ENCODE data around the gene COG4. TPM values are rescaled to one million over a fixed set of nuclear protein-coding genes. Genes with fewer than 3 reads are reported as not detected.

The COG4 gene
- polyA plus RNA-seq, 2 of the 4 experiments (the other 2 are of a cell fraction): 42.7 to 48.2 TPM

DNA sequence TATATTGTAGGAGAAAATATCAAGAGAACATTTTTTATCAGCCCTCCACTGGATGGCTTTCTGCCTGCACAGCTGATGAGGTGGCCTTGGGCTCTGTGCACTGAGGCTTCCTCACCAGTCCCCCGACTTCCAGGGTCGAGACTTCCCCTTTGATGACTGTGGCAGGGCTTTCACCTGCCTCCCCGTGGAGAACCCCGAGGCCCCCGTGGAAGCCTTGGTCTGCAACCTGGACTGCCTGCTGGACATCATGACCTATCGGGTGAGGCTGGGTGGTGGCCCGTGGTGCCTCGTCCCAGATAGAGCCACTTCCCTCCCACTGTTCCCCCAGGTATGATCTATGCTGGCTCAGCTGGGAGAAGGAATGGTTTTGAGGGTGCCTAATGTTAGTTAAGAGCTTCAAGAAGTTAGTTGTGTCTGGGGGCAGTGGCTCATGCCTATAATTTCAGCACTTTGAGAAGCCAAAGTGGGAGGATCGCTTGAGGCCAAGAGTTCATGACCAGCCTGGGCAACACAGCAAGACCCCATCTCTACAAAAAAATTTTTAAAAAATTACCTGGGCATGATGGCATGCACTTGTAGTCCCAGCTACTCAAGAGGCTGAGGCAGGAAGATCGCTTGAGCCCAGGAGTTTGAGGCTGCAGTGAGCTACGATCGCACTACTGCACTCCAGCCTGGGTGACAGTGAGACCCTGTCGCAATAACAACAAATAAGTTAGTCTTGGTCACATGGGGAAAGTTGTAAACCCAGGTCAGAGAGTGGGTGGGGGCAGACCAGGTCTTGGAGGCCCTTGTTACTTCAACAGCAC lies 57.2 kb downstream of the COG4 start:
- no peak for FAIRE-seq

DNA sequence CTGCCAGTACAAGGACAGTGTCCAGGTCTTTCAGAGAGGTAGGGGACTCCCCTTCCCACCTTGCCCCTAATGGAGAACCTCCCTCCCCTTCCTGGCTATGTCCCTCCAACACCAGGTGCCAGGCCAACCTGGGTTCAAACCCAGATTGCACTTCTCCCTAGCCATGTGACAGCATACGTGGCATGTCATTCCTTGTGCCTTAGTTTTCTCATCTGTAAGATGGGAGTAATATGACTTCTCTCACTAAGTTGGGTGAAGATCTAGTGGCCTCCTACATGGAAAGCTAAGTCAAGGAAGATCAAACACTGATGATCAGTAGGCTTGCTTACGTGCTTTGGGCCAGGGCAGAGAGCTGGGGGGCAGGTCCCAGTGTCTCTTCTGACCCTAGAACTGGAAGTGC lies 60.1 kb downstream of the COG4 start:
- DNase-seq (ENCODE audit: low read depth in 1 of 2, low spot score in 1 of 2) (no peak), FAIRE-seq (no peak), ATAC-seq (no peak)
- WGBS (ENCODE audit: missing lambda C conversion rate): 86% methylated on average over 2 of the region's 2 CpGs
- TF ChIP-seq, protein P1, sequence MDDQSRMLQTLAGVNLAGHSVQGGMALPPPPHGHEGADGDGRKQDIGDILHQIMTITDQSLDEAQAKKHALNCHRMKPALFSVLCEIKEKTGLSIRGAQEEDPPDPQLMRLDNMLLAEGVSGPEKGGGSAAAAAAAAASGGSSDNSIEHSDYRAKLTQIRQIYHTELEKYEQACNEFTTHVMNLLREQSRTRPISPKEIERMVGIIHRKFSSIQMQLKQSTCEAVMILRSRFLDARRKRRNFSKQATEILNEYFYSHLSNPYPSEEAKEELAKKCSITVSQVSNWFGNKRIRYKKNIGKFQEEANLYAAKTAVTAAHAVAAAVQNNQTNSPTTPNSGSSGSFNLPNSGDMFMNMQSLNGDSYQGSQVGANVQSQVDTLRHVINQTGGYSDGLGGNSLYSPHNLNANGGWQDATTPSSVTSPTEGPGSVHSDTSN (IDR thresholded peaks at IDR 0.05): no peak
- no peak for TF ChIP-seq CEBPB (IDR thresholded peaks at IDR 0.05)
- no peak for TF ChIP-seq POLR2A (IDR thresholded peaks at IDR 0.05; ENCODE audit: low read length)
- TF ChIP-seq JUN (IDR thresholded peaks at IDR 0.05): no peak
- no peak for TF ChIP-seq HEYL (CRISPR knock-in tag; IDR thresholded peaks at IDR 0.05)
- TF ChIP-seq, protein P2, sequence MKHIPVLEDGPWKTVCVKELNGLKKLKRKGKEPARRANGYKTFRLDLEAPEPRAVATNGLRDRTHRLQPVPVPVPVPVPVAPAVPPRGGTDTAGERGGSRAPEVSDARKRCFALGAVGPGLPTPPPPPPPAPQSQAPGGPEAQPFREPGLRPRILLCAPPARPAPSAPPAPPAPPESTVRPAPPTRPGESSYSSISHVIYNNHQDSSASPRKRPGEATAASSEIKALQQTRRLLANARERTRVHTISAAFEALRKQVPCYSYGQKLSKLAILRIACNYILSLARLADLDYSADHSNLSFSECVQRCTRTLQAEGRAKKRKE (CRISPR knock-in tag; IDR thresholded peaks at IDR 0.05; ENCODE audit: low read depth): no peak
- no peak for TF ChIP-seq RCOR1 (IDR thresholded peaks at IDR 0.05; ENCODE audit: low read depth, low read length)
- TF ChIP-seq GATA3 (IDR thresholded peaks at IDR 0.05; ENCODE audit: borderline replicate concordance): no peak
- TF ChIP-seq CBX2 (IDR thresholded peaks at IDR 0.05; ENCODE audit: borderline replicate concordance, low read depth): no peak
- no peak for TF ChIP-seq MAFK (IDR thresholded peaks at IDR 0.05; ENCODE audit: partially characterized antibody)
- no peak for TF ChIP-seq KDM1A (IDR thresholded peaks at IDR 0.05; ENCODE audit: low read depth)
- no peak for TF ChIP-seq SMC3 (IDR thresholded peaks at IDR 0.05)
- no peak for TF ChIP-seq HOXB5 (CRISPR knock-in tag; IDR thresholded peaks at IDR 0.05)
- TF ChIP-seq HDAC2 (IDR thresholded peaks at IDR 0.05): no peak
- no peak overlapping the region for H3K4me3 ChIP-seq
- H3K9me3 ChIP-seq: no peaks in the 10 kb centered on the region
- ChIA-PET CTCF (interaction anchor here (1.0 to 2.5 kb wide), 4 partner anchors 8 to 94 kb away, joined by 3 to 10 read pairs (median 4); no protein-coding TSS in a partner anchor), POLR2A (no interaction called here)
- no peak overlapping the region for H3K27ac ChIP-seq
- no peaks in the 10 kb centered on the region for H3K4me1 ChIP-seq
- H3K4me2 ChIP-seq: no peak overlapping the region

More for the DNA sequence above, 57.2 kb downstream of the COG4 start:
- TF ChIP-seq POLR2AphosphoS2 (conservative IDR thresholded peaks at IDR 0.05; ENCODE audit: low read length) (no peak), MAFK (IDR thresholded peaks at IDR 0.05; ENCODE audit: partially characterized antibody) (no peak), PHF8 (IDR thresholded peaks at IDR 0.05; ENCODE audit: borderline replicate concordance, low read depth) (no peak), HDAC2 (IDR thresholded peaks at IDR 0.05) (no peak), MYC (IDR thresholded peaks at IDR 0.05; ENCODE audit: borderline replicate concordance, low read length) (no peak), CEBPB (IDR thresholded peaks at IDR 0.05) (no peak), SREBF2 (IDR thresholded peaks at IDR 0.05) (no peak), RFX5 (IDR thresholded peaks at IDR 0.05) (no peak), NPAS2 (CRISPR knock-in tag; IDR thresholded peaks at IDR 0.05; ENCODE audit: borderline replicate concordance) (no peak), FOXS1 (CRISPR knock-in tag; IDR thresholded peaks at IDR 0.05) (no peak)
- TF ChIP-seq, protein P3, sequence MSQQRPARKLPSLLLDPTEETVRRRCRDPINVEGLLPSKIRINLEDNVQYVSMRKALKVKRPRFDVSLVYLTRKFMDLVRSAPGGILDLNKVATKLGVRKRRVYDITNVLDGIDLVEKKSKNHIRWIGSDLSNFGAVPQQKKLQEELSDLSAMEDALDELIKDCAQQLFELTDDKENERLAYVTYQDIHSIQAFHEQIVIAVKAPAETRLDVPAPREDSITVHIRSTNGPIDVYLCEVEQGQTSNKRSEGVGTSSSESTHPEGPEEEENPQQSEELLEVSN (IDR thresholded peaks at IDR 0.05; ENCODE audit: borderline replicate concordance, low read depth): no peak
- TF ChIP-seq, protein P1 (IDR thresholded peaks at IDR 0.05): no peak
- TF ChIP-seq, protein P4, sequence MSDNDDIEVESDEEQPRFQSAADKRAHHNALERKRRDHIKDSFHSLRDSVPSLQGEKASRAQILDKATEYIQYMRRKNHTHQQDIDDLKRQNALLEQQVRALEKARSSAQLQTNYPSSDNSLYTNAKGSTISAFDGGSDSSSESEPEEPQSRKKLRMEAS (IDR thresholded peaks at IDR 0.05): no peak
- TF ChIP-seq, protein P5, sequence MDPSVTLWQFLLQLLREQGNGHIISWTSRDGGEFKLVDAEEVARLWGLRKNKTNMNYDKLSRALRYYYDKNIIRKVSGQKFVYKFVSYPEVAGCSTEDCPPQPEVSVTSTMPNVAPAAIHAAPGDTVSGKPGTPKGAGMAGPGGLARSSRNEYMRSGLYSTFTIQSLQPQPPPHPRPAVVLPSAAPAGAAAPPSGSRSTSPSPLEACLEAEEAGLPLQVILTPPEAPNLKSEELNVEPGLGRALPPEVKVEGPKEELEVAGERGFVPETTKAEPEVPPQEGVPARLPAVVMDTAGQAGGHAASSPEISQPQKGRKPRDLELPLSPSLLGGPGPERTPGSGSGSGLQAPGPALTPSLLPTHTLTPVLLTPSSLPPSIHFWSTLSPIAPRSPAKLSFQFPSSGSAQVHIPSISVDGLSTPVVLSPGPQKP (IDR thresholded peaks at IDR 0.05; ENCODE audit: low read depth, low read length): no peak
- WGBS (ENCODE audit: missing lambda C conversion rate): 93% methylated on average over 13 of the region's 13 CpGs
- Histone ChIP-seq H3K27ac (no peak overlapping the region), H3K9me3 (no peaks in the 10 kb centered on the region), H3K4me2 (no peak overlapping the region), H3K4me3 (no peak overlapping the region), H3K4me1 (peaks cover 3% of the 10 kb centered on the region; the same call in 1 of the 3 replicates)
- CTCF ChIA-PET: interaction anchor here (0.8 kb wide), 1 partner anchor 106 kb away, joined by 3 read pairs; no protein-coding TSS in a partner anchor
- POLR2A ChIA-PET: no interaction called here
- ATAC-seq (no peak), DNase-seq (ENCODE audit: low read depth in 1 of 2, low spot score in 1 of 2) (no peak)

All from A549 (cell line).